Smooth muscle cell (in vitro differentiated cells): ENCODE data around the gene SDK2. TPM values are rescaled to one million over a fixed set of nuclear protein-coding genes. Genes with fewer than 3 reads are reported as not detected.

Experiments
- DNase-seq: peaks from one replicate; lab custom pipeline; 2025; ENCODE audit not compliant: unreplicated experiment; lab: John Stamatoyannopoulos, UW
- H2AFZ ChIP-seq: fragments of 200-600 bp; sonication (generic); 2 replicates; pipeline ENCODE4 v1.6.0; 2016; ENCODE audit warnings: antibody characterized with exemption, low read depth, mild to moderate bottlenecking
- H3F3A ChIP-seq: fragments of 200-600 bp; sonication (generic); 2 replicates; pipeline ENCODE4 v1.6.0; 2017; ENCODE audit warnings: antibody characterized with exemption, low read depth
- H3K27ac ChIP-seq: fragments of 200-600 bp; sonication (generic); 2 replicates; pipeline ENCODE4 v1.5.1; 2016; ENCODE audit warnings: low read depth, mild to moderate bottlenecking
- H3K27me3 ChIP-seq: fragments of 200-600 bp; sonication (generic); 2 replicates; pipeline ENCODE4 v1.6.1; 2016; ENCODE audit warnings: low read depth, mild to moderate bottlenecking
- H3K36me3 ChIP-seq: fragments of 200-600 bp; sonication (generic); 2 replicates; pipeline ENCODE4 v1.5.1; 2016; ENCODE audit warnings: low read depth
- H3K4me1 ChIP-seq: fragments of 200-600 bp; sonication (generic); 2 replicates; pipeline ENCODE4 v1.5.1; 2016; ENCODE audit warnings: low read depth
- H3K4me2 ChIP-seq: fragments of 200-600 bp; sonication (generic); 2 replicates; pipeline ENCODE4 v1.6.0; 2016; ENCODE audit warnings: mild to moderate bottlenecking
- H3K4me3 ChIP-seq: fragments of 200-600 bp; sonication (generic); 2 replicates; pipeline ENCODE4 v1.5.1; 2016; ENCODE audit warnings: mild to moderate bottlenecking
- H3K79me2 ChIP-seq: fragments of 200-600 bp; sonication (generic); 2 replicates; pipeline ENCODE4 v1.6.0; 2016; ENCODE audit warnings: low read depth, mild to moderate bottlenecking
- H3K9ac ChIP-seq: fragments of 200-600 bp; sonication (generic); 2 replicates; pipeline ENCODE4 v1.6.0; 2016; ENCODE audit warnings: low read depth
- H3K9me3 ChIP-seq: fragments of 200-600 bp; sonication (generic); replicated peaks from 2 replicates; pipeline ENCODE4 v1.5.1; 2016; ENCODE audit warnings: low read depth
- H4K20me1 ChIP-seq: fragments of 200-600 bp; sonication (generic); 2 replicates; pipeline ENCODE4 v1.6.0; 2016; ENCODE audit warnings: low read depth
- WGBS: methylation state at CpG from one replicate; pipeline ENCODE4 v1.1.7; 2016; ENCODE audit warnings: low lambda C conversion rate; 5-methylcytosine and 5-hydroxymethylcytosine counted together
- polyA plus RNA-seq: library from polyadenylated mRNA; unstranded; fragments of >200 nt; fragmentation: Nextera tagmentation; extraction: Ambion mirVana; gene quantifications from 2 replicates; pipeline ENCODE4 v1.2.1, GENCODE V29; 2016
- total RNA-seq: library from RNA; depleted of rRNA; stranded (reverse); fragments of >200 nt; gene quantifications from 2 replicates; pipeline ENCODE4 v1.2.3, GENCODE V29; 2014
- TF ChIP-seq, protein P1 (sequence below): fragments of 200-600 bp; sonication (generic); IDR thresholded peaks from 2 replicates; pipeline ENCODE4 v1.5.1; 2017; ENCODE audit warnings: borderline replicate concordance, mild to moderate bottlenecking, antibody characterized with exemption; ENCODE audit not compliant: insufficient read depth, poor library complexity, severe bottlenecking

SDK2 gene
- total and polyA plus RNA-seq, 2 experiments from 2014 or later: 4.6 to 6.5 TPM

DNA sequence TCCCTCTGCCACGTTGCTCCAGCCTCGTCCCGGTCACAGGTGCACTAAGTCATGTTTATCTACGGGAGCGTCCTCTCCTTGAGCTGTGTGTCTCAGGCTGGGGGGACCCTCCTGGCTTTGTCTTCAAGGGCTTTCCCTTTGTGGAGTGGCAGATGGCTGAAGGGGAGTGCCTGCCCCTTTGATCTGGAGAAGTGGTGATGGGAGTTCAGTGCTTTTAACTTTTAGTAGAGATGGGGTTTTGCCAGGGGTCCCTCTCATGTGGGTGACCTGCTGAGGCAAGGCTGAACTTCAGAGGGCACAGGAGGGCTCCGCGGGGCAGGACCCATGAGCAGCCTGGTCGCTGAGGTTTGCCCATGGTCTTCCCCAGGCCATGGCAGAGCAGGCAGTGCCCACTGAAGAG, 259.3 kb downstream of the SDK2 start:
- H3K9ac ChIP-seq: no peak overlapping the region
- no peak overlapping the region for H2AFZ ChIP-seq
- WGBS: 91% methylated on average over 8 of the region's 8 CpGs
- H3K4me3 ChIP-seq: no peak overlapping the region
- H3K9me3 ChIP-seq: no peaks in the 10 kb centered on the region
- H3K27ac ChIP-seq: no peak overlapping the region
- no peak for DNase-seq
- H3K36me3 ChIP-seq: no peaks in the 10 kb centered on the region
- no peaks in the 10 kb centered on the region for H4K20me1 ChIP-seq
- no peaks in the 10 kb centered on the region for H3K27me3 ChIP-seq
- no peaks in the 10 kb centered on the region for H3K4me1 ChIP-seq
- TF ChIP-seq, protein P1, sequence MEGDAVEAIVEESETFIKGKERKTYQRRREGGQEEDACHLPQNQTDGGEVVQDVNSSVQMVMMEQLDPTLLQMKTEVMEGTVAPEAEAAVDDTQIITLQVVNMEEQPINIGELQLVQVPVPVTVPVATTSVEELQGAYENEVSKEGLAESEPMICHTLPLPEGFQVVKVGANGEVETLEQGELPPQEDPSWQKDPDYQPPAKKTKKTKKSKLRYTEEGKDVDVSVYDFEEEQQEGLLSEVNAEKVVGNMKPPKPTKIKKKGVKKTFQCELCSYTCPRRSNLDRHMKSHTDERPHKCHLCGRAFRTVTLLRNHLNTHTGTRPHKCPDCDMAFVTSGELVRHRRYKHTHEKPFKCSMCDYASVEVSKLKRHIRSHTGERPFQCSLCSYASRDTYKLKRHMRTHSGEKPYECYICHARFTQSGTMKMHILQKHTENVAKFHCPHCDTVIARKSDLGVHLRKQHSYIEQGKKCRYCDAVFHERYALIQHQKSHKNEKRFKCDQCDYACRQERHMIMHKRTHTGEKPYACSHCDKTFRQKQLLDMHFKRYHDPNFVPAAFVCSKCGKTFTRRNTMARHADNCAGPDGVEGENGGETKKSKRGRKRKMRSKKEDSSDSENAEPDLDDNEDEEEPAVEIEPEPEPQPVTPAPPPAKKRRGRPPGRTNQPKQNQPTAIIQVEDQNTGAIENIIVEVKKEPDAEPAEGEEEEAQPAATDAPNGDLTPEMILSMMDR: no peak
- H3K4me2 ChIP-seq: no peak overlapping the region
- H3K79me2 ChIP-seq: no peaks in the 10 kb centered on the region
- H3F3A ChIP-seq: no peaks in the 10 kb centered on the region

DNA sequence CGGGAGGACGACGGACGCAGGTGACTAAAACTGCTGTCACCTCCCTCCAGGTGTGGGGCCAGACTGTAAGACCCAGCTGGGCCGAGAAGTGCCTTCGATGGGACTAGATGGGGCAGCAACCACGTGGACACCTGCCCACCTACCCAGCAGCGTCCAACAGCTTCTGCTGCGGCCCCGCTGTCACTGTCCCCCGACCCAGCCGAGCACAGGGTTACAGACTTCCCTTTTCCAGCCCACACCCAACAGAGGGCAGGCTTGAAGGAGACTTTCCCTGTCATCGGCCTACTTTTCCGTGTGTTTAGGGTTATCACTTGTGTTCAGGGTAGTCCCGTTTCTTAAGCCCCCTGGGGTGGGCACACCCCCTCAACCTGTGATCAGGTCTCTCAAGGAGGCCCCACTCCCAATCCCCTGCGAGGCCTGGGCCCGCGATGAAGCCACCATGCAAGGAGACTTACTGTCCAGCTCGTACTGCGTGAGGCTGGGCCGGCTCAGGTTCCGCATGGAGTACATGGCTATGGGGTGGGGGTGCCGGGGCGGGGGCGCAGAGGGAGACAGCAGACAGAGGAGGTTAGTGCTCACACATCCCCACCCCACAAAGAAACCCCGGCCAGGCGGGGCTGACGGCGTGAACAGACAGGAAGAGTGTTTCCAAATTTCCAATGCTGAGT, 263.7 kb downstream of the SDK2 start:
- Histone ChIP-seq H3K4me3 (no peak overlapping the region), H3K9ac (no peak overlapping the region), H3K4me2 (no peak overlapping the region), H4K20me1 (no peaks in the 10 kb centered on the region), H2AFZ (no peak overlapping the region), H3K9me3 (no peaks in the 10 kb centered on the region), H3K27me3 (no peaks in the 10 kb centered on the region), H3K27ac (no peak overlapping the region), H3F3A (no peaks in the 10 kb centered on the region), H3K79me2 (no peaks in the 10 kb centered on the region), H3K4me1 (no peaks in the 10 kb centered on the region), H3K36me3 (no peaks in the 10 kb centered on the region)
- DNase-seq: no peak
- TF ChIP-seq, protein P1: no peak
- WGBS: 93% methylated on average over 26 of the region's 29 CpGs

DNA sequence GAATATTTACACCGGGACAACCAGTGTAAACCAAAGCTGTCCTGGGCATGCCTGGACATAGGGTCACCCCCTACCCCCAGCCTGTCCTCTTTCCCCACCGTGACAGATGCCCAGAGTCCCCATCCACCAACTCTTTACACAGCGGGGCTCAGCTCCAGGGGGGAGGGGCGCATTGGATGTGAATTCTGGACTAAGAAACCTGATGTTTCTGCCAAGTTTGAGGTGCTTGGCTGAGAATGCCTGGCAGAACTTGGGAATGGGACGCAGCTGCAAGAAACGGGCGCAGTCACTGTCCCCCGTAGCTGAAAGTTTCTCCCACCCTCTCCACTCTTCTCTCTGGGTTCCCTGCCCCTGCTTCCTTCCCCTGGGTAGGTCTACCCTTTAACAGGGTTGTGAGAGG, 264.4 kb downstream of the SDK2 start:
- Histone ChIP-seq H3K9me3 (no peaks in the 10 kb centered on the region), H3K79me2 (no peaks in the 10 kb centered on the region), H3K36me3 (no peaks in the 10 kb centered on the region), H3K27ac (no peak overlapping the region), H3F3A (no peaks in the 10 kb centered on the region), H3K27me3 (no peaks in the 10 kb centered on the region), H3K9ac (no peak overlapping the region), H4K20me1 (no peaks in the 10 kb centered on the region), H3K4me3 (no peak overlapping the region), H2AFZ (no peak overlapping the region), H3K4me1 (no peaks in the 10 kb centered on the region), H3K4me2 (no peak overlapping the region)
- WGBS: 96% methylated on average over 8 of the region's 8 CpGs
- DNase-seq: no peak
- TF ChIP-seq, protein P1: no peak

DNA sequence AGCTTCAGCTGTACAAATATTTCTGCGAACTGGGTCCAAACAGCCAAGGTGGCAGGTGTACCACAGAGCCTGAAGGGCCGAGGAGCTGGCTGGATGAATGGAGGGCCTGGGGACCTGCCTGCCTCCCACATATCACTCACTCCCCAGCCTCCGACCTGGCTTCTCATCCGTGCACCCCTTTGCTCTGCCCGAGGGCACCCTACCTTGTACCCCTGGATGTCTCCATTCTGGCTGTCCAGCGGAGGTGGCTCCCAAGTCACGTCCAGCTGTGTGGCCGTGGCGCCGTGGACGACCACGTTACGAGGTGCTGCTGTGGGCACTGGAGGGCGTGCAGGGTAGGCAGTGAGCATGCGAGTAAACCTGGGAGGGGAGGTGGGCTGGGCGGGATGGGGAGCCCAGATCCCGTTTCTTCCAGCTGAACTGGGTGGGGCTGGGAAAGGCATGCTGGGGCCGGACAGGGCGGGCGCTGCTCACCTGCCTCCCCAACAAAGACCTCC, 265.2 kb downstream of the SDK2 start:
- no peak overlapping the region for H2AFZ ChIP-seq
- H3K79me2 ChIP-seq: no peaks in the 10 kb centered on the region
- H3K9ac ChIP-seq: no peak overlapping the region
- H3F3A ChIP-seq: no peaks in the 10 kb centered on the region
- no peaks in the 10 kb centered on the region for H3K9me3 ChIP-seq
- TF ChIP-seq, protein P1: no peak
- no peaks in the 10 kb centered on the region for H3K27me3 ChIP-seq
- H3K4me2 ChIP-seq: no peak overlapping the region
- H3K4me1 ChIP-seq: no peaks in the 10 kb centered on the region
- H4K20me1 ChIP-seq: no peaks in the 10 kb centered on the region
- H3K27ac ChIP-seq: no peak overlapping the region
- no peak for DNase-seq
- H3K36me3 ChIP-seq: no peaks in the 10 kb centered on the region
- WGBS: 96% methylated on average over 17 of the region's 20 CpGs
- no peak overlapping the region for H3K4me3 ChIP-seq
